DND-41 (cell line): ENCODE measurements around the gene FAM120A.

Source experiments
- ATAC-seq: fragments of 200-7000 bp; cut with Tn5 transposase; 3 replicates; pipeline ENCODE4 v1.9.1; 2021; ENCODE audit warnings: low read depth; ENCODE audit not compliant: insufficient read depth
- DNase-seq: peaks from one replicate; pipeline ENCODE4 v3.0.0-alpha.2; 2020
- H2AFZ ChIP-seq: 2 replicates; pipeline ENCODE4 v1.6.0; 2012; ENCODE audit warnings: low read depth, low read length
- H3K27ac ChIP-seq: 2 replicates; pipeline ENCODE4 v1.5.1; 2012; ENCODE audit warnings: low read length, inconsistent platforms
- H3K27me3 ChIP-seq: fragments of 200-600 bp; sonication (generic); 2 replicates; pipeline ENCODE4 v1.6.0; 2012; ENCODE audit warnings: low read length, mild to moderate bottlenecking, inconsistent platforms; ENCODE audit not compliant: insufficient read depth, poor library complexity
- H3K36me3 ChIP-seq: 2 replicates; pipeline ENCODE4 v1.5.1; 2012; ENCODE audit warnings: low read length, inconsistent platforms; ENCODE audit not compliant: insufficient read depth
- H3K4me1 ChIP-seq: 2 replicates; pipeline ENCODE4 v1.5.1; 2012; ENCODE audit warnings: mild to moderate bottlenecking, low read length; ENCODE audit not compliant: insufficient read depth
- H3K4me2 ChIP-seq: 2 replicates; pipeline ENCODE4 v1.6.0; 2012; ENCODE audit warnings: mild to moderate bottlenecking, moderate library complexity, low read length, inconsistent platforms; ENCODE audit not compliant: insufficient read depth
- H3K4me3 ChIP-seq, 2 experiments: fragments of 200-600 bp in 1 of 2; shearing (Covaris generic) in 1 of 2; 2 replicates each; pipeline ENCODE4 v1.5.1; 2012 to 2016; ENCODE audit warnings: inconsistent platforms in 2 of 2, low read length in 2 of 2, mild to moderate bottlenecking in 2 of 2, low read depth in 1 of 2, moderate library complexity in 1 of 2
- H3K79me2 ChIP-seq: 2 replicates; pipeline ENCODE4 v1.6.0; 2012; ENCODE audit warnings: low read length, inconsistent platforms; ENCODE audit not compliant: insufficient read depth
- H3K9ac ChIP-seq: 2 replicates; pipeline ENCODE4 v1.6.0; 2012; ENCODE audit warnings: low read depth, mild to moderate bottlenecking, inconsistent platforms, low read length, moderate library complexity
- H3K9me3 ChIP-seq: 2 replicates; pipeline ENCODE4 v1.5.1; 2012; ENCODE audit warnings: low read length, moderate library complexity, mild to moderate bottlenecking, inconsistent platforms; ENCODE audit not compliant: insufficient read depth, severe bottlenecking
- H4K20me1 ChIP-seq: 2 replicates; pipeline ENCODE4 v1.6.0; 2012; ENCODE audit warnings: low read length; ENCODE audit not compliant: insufficient read depth
- EZH2 ChIP-seq: IDR thresholded peaks from 3 replicates; pipeline ENCODE4 v1.6.1; 2012; ENCODE audit warnings: borderline replicate concordance, low read depth, mild to moderate bottlenecking, moderate library complexity, low read length, inconsistent platforms; ENCODE audit not compliant: severe bottlenecking
- TF ChIP-seq, protein P1 (sequence below): IDR thresholded peaks from 2 replicates; pipeline ENCODE4 v1.5.1; 2012; ENCODE audit warnings: borderline replicate concordance, low read length, moderate library complexity, mild to moderate bottlenecking; ENCODE audit not compliant: poor library complexity, severe bottlenecking; ENCODE audit errors: extremely low read depth

FAM120A gene

GRCh38 chr9:93574091-93574899 is 122.8 kb downstream of the FAM120A start:
- no peaks in the 10 kb centered on the region for H3K27me3 ChIP-seq
- H3K4me3 ChIP-seq: no peak overlapping the region
- no peak for DNase-seq
- H3K27ac ChIP-seq: no peak overlapping the region
- H3K9me3 ChIP-seq: peaks cover 4% of the 10 kb centered on the region
- H4K20me1 ChIP-seq: peaks cover 8% of the 10 kb centered on the region; the same call in 1 of the 2 replicates
- peak overlapping the region; percentile 79 for H3K4me2 ChIP-seq
- H3K36me3 ChIP-seq: no peaks in the 10 kb centered on the region
- ATAC-seq: no peak
- no peak overlapping the region for H3K9ac ChIP-seq
- H2AFZ ChIP-seq: no peak overlapping the region
- H3K79me2 ChIP-seq: peaks cover 44% of the 10 kb centered on the region
- peaks cover 31% of the 10 kb centered on the region for H3K4me1 ChIP-seq
- TF ChIP-seq, protein P1, sequence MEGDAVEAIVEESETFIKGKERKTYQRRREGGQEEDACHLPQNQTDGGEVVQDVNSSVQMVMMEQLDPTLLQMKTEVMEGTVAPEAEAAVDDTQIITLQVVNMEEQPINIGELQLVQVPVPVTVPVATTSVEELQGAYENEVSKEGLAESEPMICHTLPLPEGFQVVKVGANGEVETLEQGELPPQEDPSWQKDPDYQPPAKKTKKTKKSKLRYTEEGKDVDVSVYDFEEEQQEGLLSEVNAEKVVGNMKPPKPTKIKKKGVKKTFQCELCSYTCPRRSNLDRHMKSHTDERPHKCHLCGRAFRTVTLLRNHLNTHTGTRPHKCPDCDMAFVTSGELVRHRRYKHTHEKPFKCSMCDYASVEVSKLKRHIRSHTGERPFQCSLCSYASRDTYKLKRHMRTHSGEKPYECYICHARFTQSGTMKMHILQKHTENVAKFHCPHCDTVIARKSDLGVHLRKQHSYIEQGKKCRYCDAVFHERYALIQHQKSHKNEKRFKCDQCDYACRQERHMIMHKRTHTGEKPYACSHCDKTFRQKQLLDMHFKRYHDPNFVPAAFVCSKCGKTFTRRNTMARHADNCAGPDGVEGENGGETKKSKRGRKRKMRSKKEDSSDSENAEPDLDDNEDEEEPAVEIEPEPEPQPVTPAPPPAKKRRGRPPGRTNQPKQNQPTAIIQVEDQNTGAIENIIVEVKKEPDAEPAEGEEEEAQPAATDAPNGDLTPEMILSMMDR: no peak

GRCh38 chr9:93574900-93575795 is 123.7 kb downstream of the FAM120A start:
- TF ChIP-seq, protein P1: no peak
- H3K4me2 ChIP-seq: peak overlapping the region; percentile 79
- H3K36me3 ChIP-seq: no peaks in the 10 kb centered on the region
- peaks cover 4% of the 10 kb centered on the region for H3K9me3 ChIP-seq
- peak overlapping the region; percentile 77 for H3K9ac ChIP-seq
- H3K4me1 ChIP-seq: peaks cover 38% of the 10 kb centered on the region
- no peak for DNase-seq
- H3K27ac ChIP-seq: peak overlapping the region; percentile 88
- H3K79me2 ChIP-seq: peaks cover 52% of the 10 kb centered on the region
- peaks cover 14% of the 10 kb centered on the region for H4K20me1 ChIP-seq
- H3K4me3 ChIP-seq: peak overlapping the region; percentile 55 to 83; a peak in 3 of 4 replicates
- ATAC-seq: no peak
- H2AFZ ChIP-seq: peak overlapping the region; percentile 81
- no peaks in the 10 kb centered on the region for H3K27me3 ChIP-seq

DNA sequence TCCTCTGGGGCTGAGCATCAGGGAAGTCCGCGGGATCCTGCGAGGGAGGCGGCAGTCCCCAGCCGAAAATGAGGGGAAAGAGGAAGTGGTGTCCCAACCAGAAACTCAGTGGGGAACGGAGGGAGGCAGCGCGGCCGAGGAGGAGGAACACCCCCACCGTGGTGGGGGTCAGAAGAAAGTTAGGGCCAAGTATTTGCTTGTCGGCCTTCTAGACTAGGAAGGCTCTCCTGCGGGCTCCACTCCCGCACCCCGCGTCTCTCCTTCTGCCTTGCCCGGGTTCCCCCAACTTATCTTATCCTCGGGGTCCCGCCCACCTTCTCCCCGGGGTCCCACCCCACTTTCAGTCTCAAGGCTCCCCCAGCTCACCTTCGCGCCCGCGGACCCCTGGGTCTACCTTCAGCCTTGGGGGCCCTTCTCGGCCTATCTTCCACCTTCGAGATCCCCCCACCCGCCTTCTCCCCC is 124.3 kb downstream of the FAM120A start:
- H3K27ac ChIP-seq: peak overlapping the region; percentile 88
- H3K4me3 ChIP-seq: peak overlapping the region; percentile 55 to 83; a peak in 3 of 4 replicates
- no peak for TF ChIP-seq EZH2
- TF ChIP-seq, protein P1: no peak
- H3K36me3 ChIP-seq: no peaks in the 10 kb centered on the region
- H3K79me2 ChIP-seq: peaks cover 59% of the 10 kb centered on the region
- H3K4me2 ChIP-seq: peak overlapping the region; percentile 79
- H3K27me3 ChIP-seq: no peaks in the 10 kb centered on the region
- DNase-seq: peak; percentile 64
- H3K4me1 ChIP-seq: peaks cover 40% of the 10 kb centered on the region
- peak; percentile 64 for ATAC-seq
- peaks cover 3% of the 10 kb centered on the region for H3K9me3 ChIP-seq
- H4K20me1 ChIP-seq: peaks cover 21% of the 10 kb centered on the region
- H3K9ac ChIP-seq: peak overlapping the region; percentile 77
- H2AFZ ChIP-seq: peak overlapping the region; percentile 81
